IMR-90 (cell line): ENCODE results near the gene KCMF1. TPM values are rescaled to one million over a fixed set of nuclear protein-coding genes. Genes with fewer than 3 reads are reported as not detected.

ENCODE experiments used
- ATAC-seq: fragments of 200-7000 bp; cut with Tn5 transposase; 2 replicates; pipeline ENCODE4 v1.9.1; 2020; ENCODE audit warnings: low read depth, mild to moderate bottlenecking, moderate library complexity
- BruUV-seq: library from RNA; stranded (reverse); fragments of 400-500 nt; replicated peaks from 2 replicates; lab custom pipeline; 2021; lab: Mats Ljungman, UMichigan
- CTCF ChIA-PET: fragments of 300-600 bp; formaldehyde crosslinking; extraction: SDS; loops from one replicate; lab custom pipeline; 2021; ENCODE audit warnings: antibody characterized with exemption; lab: Yijun Ruan, JAX
- POLR2A ChIA-PET: fragments of 300-600 bp; sonication (Branson Sonifier 250); formaldehyde crosslinking; loops from one replicate; lab custom pipeline; 2022; ENCODE audit warnings: antibody characterized with exemption; ENCODE audit not compliant: unreplicated experiment; lab: Charles Lee
- DNase-seq: peaks from one replicate; pipeline ENCODE4 v3.0.0; 2013
- H2AFZ ChIP-seq: replicated peaks from 2 replicates; pipeline ENCODE3; 2013; ENCODE audit warnings: low read length, mild to moderate bottlenecking; ENCODE audit not compliant: poor library complexity
- H2AK5ac ChIP-seq: 2 replicates; pipeline ENCODE4 v1.6.1; 2013; ENCODE audit warnings: low read depth, low read length, inconsistent platforms
- H2AK9ac ChIP-seq: replicated peaks from 2 replicates; pipeline ENCODE3; 2013; ENCODE audit warnings: mild to moderate bottlenecking, low read depth, low read length, moderate library complexity; ENCODE audit not compliant: poor library complexity
- H2BK120ac ChIP-seq: 2 replicates; pipeline ENCODE4 v1.6.1; 2013; ENCODE audit warnings: low read depth, low read length, inconsistent platforms
- H2BK15ac ChIP-seq: 3 replicates; pipeline ENCODE4 v1.6.1; 2013; ENCODE audit warnings: low read depth, low read length, inconsistent platforms
- H2BK20ac ChIP-seq: 2 replicates; pipeline ENCODE4 v1.6.1; 2013; ENCODE audit warnings: low read depth, mild to moderate bottlenecking, inconsistent platforms, low read length, moderate library complexity
- H2BK5ac ChIP-seq: 2 replicates; pipeline ENCODE4 v1.6.1; 2013; ENCODE audit warnings: mild to moderate bottlenecking, low read depth, low read length, inconsistent platforms; ENCODE audit not compliant: poor library complexity, severe bottlenecking
- H3K14ac ChIP-seq: replicated peaks from 2 replicates; pipeline ENCODE4 v1.6.1; 2013; ENCODE audit warnings: low read depth, low read length, inconsistent platforms
- H3K18ac ChIP-seq: 2 replicates; pipeline ENCODE4 v1.6.1; 2013; ENCODE audit warnings: low read depth, low read length, control low read depth
- H3K23ac ChIP-seq: 2 replicates; pipeline ENCODE4 v1.6.1; 2013; ENCODE audit warnings: low read depth, low read length, inconsistent platforms
- H3K27ac ChIP-seq: 2 replicates; pipeline ENCODE4 v1.5.1; 2013; ENCODE audit warnings: mild to moderate bottlenecking, control low read depth, low read length; ENCODE audit not compliant: insufficient read depth
- H3K27me3 ChIP-seq: 2 replicates; pipeline ENCODE4 v1.6.1; 2013; ENCODE audit warnings: low read length; ENCODE audit not compliant: control insufficient read depth, insufficient read depth
- H3K36me3 ChIP-seq: 2 replicates; pipeline ENCODE4 v1.6.1; 2013; ENCODE audit warnings: low read length, mixed read lengths; ENCODE audit not compliant: control insufficient read depth, insufficient read depth
- H3K4ac ChIP-seq: 2 replicates; pipeline ENCODE4 v1.6.1; 2013; ENCODE audit warnings: low read depth, low read length, inconsistent platforms
- H3K4me1 ChIP-seq: 2 replicates; pipeline ENCODE4 v1.6.1; 2013; ENCODE audit warnings: low read length, mixed read lengths; ENCODE audit not compliant: control insufficient read depth, insufficient read depth
- H3K4me2 ChIP-seq: 2 replicates; pipeline ENCODE4 v1.6.1; 2013; ENCODE audit warnings: low read depth, mild to moderate bottlenecking, control low read depth, low read length, moderate library complexity
- H3K4me3 ChIP-seq: 2 replicates; pipeline ENCODE4 v1.5.1; 2013; ENCODE audit warnings: low read depth, mild to moderate bottlenecking, control low read depth, low read length, moderate library complexity; ENCODE audit not compliant: insufficient read depth
- H3K56ac ChIP-seq: 2 replicates; pipeline ENCODE4 v1.6.1; 2013; ENCODE audit warnings: low read length, inconsistent platforms; ENCODE audit not compliant: insufficient read depth; ENCODE audit errors: extremely low read depth
- H3K79me1 ChIP-seq, 2 experiments: 2 replicates each; pipeline ENCODE4 v1.6.1; 2013; ENCODE audit warnings: low read length in 2 of 2, inconsistent platforms in 1 of 2, low read depth in 1 of 2
- H3K9ac ChIP-seq: 2 replicates; pipeline ENCODE4 v1.6.1; 2013; ENCODE audit warnings: low read depth, low read length, control low read depth
- H3K9me1 ChIP-seq: 2 replicates; pipeline ENCODE4 v1.6.1; 2013; ENCODE audit warnings: low read length, inconsistent platforms; ENCODE audit not compliant: insufficient read depth
- H3K9me3 ChIP-seq: 2 replicates; pipeline ENCODE4 v1.6.1; 2013; ENCODE audit warnings: low read length; ENCODE audit not compliant: control insufficient read depth, insufficient read depth
- H4K20me1 ChIP-seq: 2 replicates; pipeline ENCODE4 v1.6.1; 2013; ENCODE audit warnings: low read length, inconsistent platforms; ENCODE audit not compliant: insufficient read depth
- H4K5ac ChIP-seq: 2 replicates; pipeline ENCODE4 v1.6.1; 2013; ENCODE audit warnings: mild to moderate bottlenecking, low read depth, low read length, control low read depth
- H4K8ac ChIP-seq, 2 experiments: 2 replicates each; pipeline ENCODE4 v1.6.1; 2013; ENCODE audit warnings: low read depth in 2 of 2, low read length in 2 of 2, control low read depth in 1 of 2, inconsistent platforms in 1 of 2
- H4K91ac ChIP-seq: 2 replicates; pipeline ENCODE4 v1.6.1; 2013; ENCODE audit warnings: low read depth, low read length, inconsistent platforms; ENCODE audit not compliant: insufficient read depth
- CTCF ChIP-seq: conservative IDR thresholded peaks from 2 replicates; pipeline ENCODE4 v1.5.1; 2012; ENCODE audit warnings: mild to moderate bottlenecking, low read depth, low read length, improper control_type of control experiment
- RFX5 ChIP-seq: IDR thresholded peaks from 2 replicates; pipeline ENCODE4 v1.8.0; 2012; ENCODE audit warnings: low read depth, mild to moderate bottlenecking, low read length, moderate library complexity
- WGBS, 2 experiments: methylation state at CpG; one replicate each; pipeline versions ENCODE4 v1.1.5 to v1.1.7; 2013; ENCODE audit warnings: missing lambda C conversion rate in 2 of 2; ENCODE audit not compliant: insufficient read length in 1 of 2; ENCODE audit errors: extremely low coverage in 2 of 2; 5-methylcytosine and 5-hydroxymethylcytosine counted together
- dilution Hi-C: fragments of 300-500 bp; cut with HindIII; formaldehyde crosslinking; loops from one replicate; pipeline ENCODE4 v1.14.3; 2018; ENCODE audit warnings: low sequenced_read_pairs; ENCODE audit not compliant: unreplicated experiment
- in situ Hi-C: fragments of 300-500 bp; cut with MboI; formaldehyde crosslinking; loops from 3 replicates; pipeline ENCODE4 v1.14.3; 2019; ENCODE audit warnings: low sequenced_read_pairs, inconsistent platforms, mixed read lengths
- intact Hi-C: fragments of 100-400 bp; cut with micrococcal nuclease; formaldehyde crosslinking; loops from 2 replicates; pipeline ENCODE4 v1.10.0; 2022
- polyA plus RNA-seq, 3 experiments: library from polyadenylated mRNA; depleted of rRNA; stranded (reverse); fragments of >200 nt; gene quantifications; 2 replicates each; pipeline ENCODE4 v1.2.3, GENCODE V29; 2012; ENCODE audit warnings: low replicate concordance in 1 of 3
- total RNA-seq: library from RNA; depleted of rRNA; stranded (reverse); fragments of >200 nt; gene quantifications from 2 replicates; pipeline ENCODE4 v1.2.3, GENCODE V29; 2012

KCMF1 gene
- total and polyA plus RNA-seq, 2 of the 4 experiments (the other 2 are of a cell fraction): 49.9 to 108 TPM

- Histone ChIP-seq H2BK120ac (no peak overlapping the region), H3K18ac (no peak overlapping the region), H3K9me1 (peaks cover 5% of the 10 kb centered on the region), H3K4me1 (peaks cover 19% of the 10 kb centered on the region), H2BK15ac (no peak overlapping the region), H3K36me3 (peaks cover 4% of the 10 kb centered on the region; the same call in 1 of the 2 replicates), H4K8ac (no peak overlapping the region), H3K4ac (no peak overlapping the region), H3K9ac (no peak overlapping the region), H3K79me1 (peaks cover 0 to 57% of the 10 kb centered on the region in 2 experiments; a peak in 3 of 4 replicates), H3K56ac (no peak overlapping the region), H4K20me1 (peaks cover 80% of the 10 kb centered on the region), H2BK20ac (no peak overlapping the region), H3K4me3 (no peak overlapping the region), H3K27ac (peak overlapping the region; percentile 35; the same call in 1 of the 2 replicates), H2AFZ (no peak overlapping the region), H2BK5ac (no peak overlapping the region), H4K5ac (no peak overlapping the region), H3K14ac (no peak overlapping the region), H3K9me3 (no peaks in the 10 kb centered on the region), H3K27me3 (no peaks in the 10 kb centered on the region), H2AK9ac (no peak overlapping the region), H4K91ac (no peak overlapping the region), H2AK5ac (no peak overlapping the region), H3K4me2 (no peak overlapping the region), H3K23ac (no peak overlapping the region)
- TF ChIP-seq RFX5 (no peak), CTCF (peak; percentile 37)
- WGBS, 2 experiments: no CpG with 5 or more reads among the region's 5 CpGs
- DNase-seq (peak; percentile 36), ATAC-seq (no peak)
- BruUV-seq: no TSS peak
- in situ Hi-C loops (no loop called here), intact Hi-C loops (no loop called here), dilution Hi-C loops (no loop called here)
- POLR2A ChIA-PET: no interaction called here
- CTCF ChIA-PET: interaction anchor here (0.6 to 1.4 kb wide), 9 partner anchors 15 to 283 kb away, joined by 3 to 5 read pairs (median 3); no protein-coding TSS in a partner anchor
These were observed 46.6 kb downstream of the KCMF1 start for GRCh38 chr2:85017411-85018048.
